Fibroblast of skin of scalp (primary cell): ENCODE measurements around the gene RABEP1. TPM values are rescaled to one million over a fixed set of nuclear protein-coding genes. Genes with fewer than 3 reads are reported as not detected.
"Not testable (repeated sequence)": the region's sequence is repeated elsewhere in the genome, so short reads cannot be mapped to it uniquely, and the experiment has no call there.

Experiments
- DNase-seq: peaks from one replicate; pipeline ENCODE4 v3.0.0-alpha.2; 2013
- polyA plus RNA-seq, 2 experiments: library from polyadenylated mRNA; unstranded; fragments of 120-200 nt; gene quantifications; one replicate each; pipeline ENCODE4 v1.2.1, GENCODE V29; 2013; ENCODE audit not compliant: insufficient read length in 2 of 2

The RABEP1 gene
- polyA plus RNA-seq (2013, experiment 1 of 2; ENCODE audit: insufficient read length): 36.8 TPM
- 40.5 TPM for polyA plus RNA-seq (2013, experiment 2 of 2; ENCODE audit: insufficient read length)

- DNase-seq: peak; percentile 93
Observed at GRCh38 chr17:5281814-5282641, at the start of gene RABEP1. Gene RABEP1, plus strand, starts transcription at chr17:5282284. Its CDS starts 203 bp downstream, at chr17:5282487.

- DNase-seq: not testable (repeated sequence)
Observed at GRCh38 chr17:5233492-5233891, 48.6 kb upstream of the RABEP1 start.

GRCh38 chr17:5234645-5235576 lies 47.2 kb upstream of the RABEP1 start, which contains the start of gene SCIMP:
Gene SCIMP, minus strand, starts transcription at chr17:5234860. Its CDS starts 105 bp downstream, at chr17:5234755.
- DNase-seq: no peak

GRCh38 chr17:5236938-5237540 lies 45.0 kb upstream of the RABEP1 start:
- DNase-seq: no peak

GRCh38 chr17:5237541-5238016 lies 44.5 kb upstream of the RABEP1 start:
- DNase-seq: peak; percentile 44

- DNase-seq: no peak
Observed at GRCh38 chr17:5238333-5238732, 43.8 kb upstream of the RABEP1 start.

- not testable (repeated sequence) for DNase-seq
Observed at GRCh38 chr17:5239769-5240168, 42.3 kb upstream of the RABEP1 start.

- no peak for DNase-seq
Observed at GRCh38 chr17:5241861-5242671, 40.0 kb upstream of the RABEP1 start.

- no peak for DNase-seq
Observed at GRCh38 chr17:5247621-5248020, 34.5 kb upstream of the RABEP1 start.

- peak; percentile 9 for DNase-seq
Observed at GRCh38 chr17:5248821-5249479, 33.1 kb upstream of the RABEP1 start.

- peak; percentile 86 for DNase-seq
Observed at GRCh38 chr17:5249615-5250014, 32.5 kb upstream of the RABEP1 start.

GRCh38 chr17:5254414-5254813 lies 27.7 kb upstream of the RABEP1 start:
- no peak for DNase-seq

GRCh38 chr17:5254903-5255521 lies 27.1 kb upstream of the RABEP1 start:
- DNase-seq: no peak

- no peak for DNase-seq
Observed at GRCh38 chr17:5257124-5257523, 25.0 kb upstream of the RABEP1 start.

- DNase-seq: no peak
Observed at GRCh38 chr17:5260542-5260941, 21.5 kb upstream of the RABEP1 start.

- DNase-seq: no peak
Observed at GRCh38 chr17:5262416-5262991, 19.6 kb upstream of the RABEP1 start.

GRCh38 chr17:5263441-5263840 lies 18.6 kb upstream of the RABEP1 start:
- no peak for DNase-seq

- no peak for DNase-seq
Observed at GRCh38 chr17:5264893-5265292, 17.2 kb upstream of the RABEP1 start.

- DNase-seq: no peak
Observed at GRCh38 chr17:5269241-5269960, 12.7 kb upstream of the RABEP1 start.
